GM12891 (cell line): ENCODE data around the gene ESRRB.

ENCODE experiments used
- POLR2A ChIP-seq: IDR thresholded peaks from 2 replicates; pipeline ENCODE4 v1.6.1; 2011; ENCODE audit warnings: low read depth, low read length, control low read depth
- POLR2AphosphoS5 ChIP-seq: IDR thresholded peaks from 2 replicates; pipeline ENCODE4 v1.6.1; 2011; ENCODE audit warnings: low read depth, low read length, control low read depth
- TAF1 ChIP-seq: IDR thresholded peaks from 2 replicates; pipeline ENCODE4 v1.6.1; 2011; ENCODE audit warnings: low read depth, low read length, control low read depth

GRCh38 chr14:76337635-76338545 lies 38.0 kb upstream of the ESRRB start:
- no peak for TF ChIP-seq TAF1
- no peak for TF ChIP-seq POLR2A
- TF ChIP-seq POLR2AphosphoS5, result no peak
